ENCODE results near the gene TRABD2A. TPM values are rescaled to one million over a fixed set of nuclear protein-coding genes. Genes with fewer than 3 reads are reported as not detected.
A peak's percentile ranks its signal among the peaks of the same experiment; 100 is the strongest.

The TRABD2A gene
- total and polyA plus RNA-seq, 2 of the 13 experiments (the other 11 are each of a cell fraction or from before 2014, with no cell fraction given) = 0.15 TPM; not detected in 1

- no peaks in the 10 kb centered on the region for H3K36me3 ChIP-seq (replicated peaks in 1 of 2; ENCODE audit: control insufficient read depth in 1 of 2, insufficient read depth in 2 of 2, low read length in 2 of 2)
- H3K9me3 ChIP-seq (ENCODE audit: low read length) = no peaks in the 10 kb centered on the region
- BruUV-seq (replicated peaks) = no TSS peak
- peaks cover 0 to 25% of the 10 kb centered on the region in 2 experiments; a peak in 3 of 5 replicates for H3K27me3 ChIP-seq (ENCODE audit: control insufficient read depth in 1 of 2, insufficient read depth in 2 of 2, low read length in 2 of 2)
- H4K20me1 ChIP-seq (ENCODE audit: insufficient read depth, low read length) = no peaks in the 10 kb centered on the region
- H3K9ac ChIP-seq (ENCODE audit: insufficient read depth, low read depth, low read length) = no peak overlapping the region
- H3K27ac ChIP-seq (ENCODE audit: extremely low read length, insufficient read depth, low read length) = no peak overlapping the region
- H3K79me2 ChIP-seq (ENCODE audit: insufficient read depth, low read length) = no peaks in the 10 kb centered on the region
- 31% methylated on average over 6 of the region's 6 CpGs for WGBS (ENCODE audit: low lambda C conversion rate)
- no peak for FAIRE-seq
- in situ Hi-C loops (cut with HindIII; ENCODE audit: extremely low pct_ligation_motif_present, low pct_unique_long_range_greater_than_20kb) = no loop called here
- no peak overlapping the region for H2AFZ ChIP-seq (ENCODE audit: low read length)
- no peak overlapping the region for H3K4me3 ChIP-seq (replicated peaks in 1 of 3; ENCODE audit: insufficient read depth in 1 of 3, low read depth in 2 of 3, low read length in 3 of 3)
- no peak overlapping the region for H3K4me2 ChIP-seq (ENCODE audit: low read depth, low read length)
- ChIA-PET CTCF (ENCODE audit: low intra/inter-chr PET ratio, low total read pairs) (no interaction called here), POLR2A (no interaction called here)
- no peak for DNase-seq (ENCODE audit: low spot score)
- no peaks in the 10 kb centered on the region for H3K4me1 ChIP-seq (ENCODE audit: insufficient read depth, low read length)
- intact Hi-C loops (cut with micrococcal nuclease; ENCODE audit: unreplicated experiment) = loop anchor here (5.0 kb wide), 1 partner anchor 368 kb away; no protein-coding TSS in a partner anchor
- ATAC-seq = no peak
- TF ChIP-seq ZNF766 (CRISPR knock-in tag; IDR thresholded peaks at IDR 0.05; ENCODE audit: borderline replicate concordance) = no peak
- TF ChIP-seq ZKSCAN5 (CRISPR knock-in tag; IDR thresholded peaks at IDR 0.05) = no peak
- TF ChIP-seq STAG1 (CRISPR knock-in tag; IDR thresholded peaks at IDR 0.05) = peak; percentile 39
- no peak for TF ChIP-seq BRCA1 (CRISPR knock-in tag; IDR thresholded peaks at IDR 0.05)
- TF ChIP-seq XBP1 (CRISPR knock-in tag; IDR thresholded peaks at IDR 0.05) = no peak
- no peak for TF ChIP-seq ESRRA (CRISPR knock-in tag; IDR thresholded peaks at IDR 0.05; ENCODE audit: low read depth)
- no peak for TF ChIP-seq ZNF343 (CRISPR knock-in tag; IDR thresholded peaks at IDR 0.05)
- no peak for TF ChIP-seq ZNF205 (CRISPR knock-in tag; IDR thresholded peaks at IDR 0.05)
- TF ChIP-seq AFF4 (CRISPR knock-in tag; IDR thresholded peaks at IDR 0.05) = no peak
- no peak for TF ChIP-seq AHDC1 (CRISPR knock-in tag; IDR thresholded peaks at IDR 0.05; ENCODE audit: borderline replicate concordance)
- peak; percentile 42 for TF ChIP-seq CTCF (CRISPR knock-in tag; IDR thresholded peaks at IDR 0.05)
- TF ChIP-seq ETV5 (CRISPR knock-in tag; IDR thresholded peaks at IDR 0.05; ENCODE audit: borderline replicate concordance) = no peak
- no peak for TF ChIP-seq NFYC (CRISPR knock-in tag; IDR thresholded peaks at IDR 0.05)
Observed at GRCh38 chr2:84865181-84865783, 15.6 kb downstream of the TRABD2A start.
